ENCODE measurements around the gene DIP2B. TPM values are rescaled to one million over a fixed set of nuclear protein-coding genes. Genes with fewer than 3 reads are reported as not detected.

Gene DIP2B
- polyA plus RNA-seq, 2 of the 4 experiments (the other 2 are of a cell fraction), result 16.9 to 29.3 TPM

- ATAC-seq (no peak), FAIRE-seq (no peak), DNase-seq (ENCODE audit: low read depth in 1 of 2, low spot score in 1 of 2) (no peak)
- ChIA-PET POLR2A (interaction anchor here (0.5 kb wide), 1 partner anchor 42 kb away, joined by 3 read pairs; no protein-coding TSS in a partner anchor), CTCF (interaction anchor here (1.0 to 1.8 kb wide), 4 partner anchors 8 to 242 kb away, joined by 3 to 6 read pairs (median 4); partner anchors contain the start of gene DIP2B)
- TF ChIP-seq GATA3 (IDR thresholded peaks at IDR 0.05; ENCODE audit: borderline replicate concordance) (no peak), CHD2 (IDR thresholded peaks at IDR 0.05; ENCODE audit: low read length, partially characterized antibody) (no peak), POLR2AphosphoS2 (conservative IDR thresholded peaks at IDR 0.05; ENCODE audit: low read length) (no peak), KDM5A (IDR thresholded peaks at IDR 0.05) (no peak), KDM1A (IDR thresholded peaks at IDR 0.05; ENCODE audit: low read depth) (no peak), BCL3 (IDR thresholded peaks at IDR 0.05) (no peak), E2F6 (IDR thresholded peaks at IDR 0.05; ENCODE audit: borderline replicate concordance, low read depth) (no peak), SREBF2 (IDR thresholded peaks at IDR 0.05) (no peak)
- no peak overlapping the region for H3K4me2 ChIP-seq
- H3K4me1 ChIP-seq, result peaks cover 26% of the 10 kb centered on the region
- 90% methylated on average over 1 of the region's 1 CpG for WGBS (ENCODE audit: missing lambda C conversion rate)
- H3K27ac ChIP-seq, result no peak overlapping the region
- H3K4me3 ChIP-seq, result no peak overlapping the region
- H3K9me3 ChIP-seq, result peaks cover 9% of the 10 kb centered on the region; the same call in 1 of the 3 replicates
These were observed 19.0 kb downstream of the DIP2B start for GRCh38 chr12:50523772-50524171.

- Histone ChIP-seq H3K4me2 (no peak overlapping the region), H3K4me3 (no peak overlapping the region), H3K27ac (no peak overlapping the region), H3K4me1 (peaks cover 33% of the 10 kb centered on the region), H3K9me3 (peaks cover 9% of the 10 kb centered on the region; the same call in 1 of the 3 replicates)
- DNase-seq (ENCODE audit: low read depth in 1 of 2, low spot score in 1 of 2), result no peak
- FAIRE-seq, result no peak
- CTCF ChIA-PET, result interaction anchor here (1.2 to 1.8 kb wide), 4 partner anchors 9 to 70 kb away, joined by 3 to 6 read pairs (median 4); partner anchors contain the start of gene DIP2B
- no peak for TF ChIP-seq MYC (IDR thresholded peaks at IDR 0.05; ENCODE audit: borderline replicate concordance, low read length)
- no peak for TF ChIP-seq NR3C1 (IDR thresholded peaks at IDR 0.05)
- TF ChIP-seq CTCF (IDR thresholded peaks at IDR 0.05), result no peak
- no peak for TF ChIP-seq REST (IDR thresholded peaks at IDR 0.05)
- TF ChIP-seq NFE2L2 (conservative IDR thresholded peaks at IDR 0.05; ENCODE audit: low read length), result no peak
- no peak for TF ChIP-seq MAFK (IDR thresholded peaks at IDR 0.05; ENCODE audit: partially characterized antibody)
- no peak for TF ChIP-seq CEBPB (IDR thresholded peaks at IDR 0.05)
- TF ChIP-seq ZFP36 (IDR thresholded peaks at IDR 0.05; ENCODE audit: borderline replicate concordance, partially characterized antibody), result no peak
- no peak for TF ChIP-seq CHD4 (IDR thresholded peaks at IDR 0.05; ENCODE audit: borderline replicate concordance)
- no peak for TF ChIP-seq TP53 (CRISPR knock-in tag; IDR thresholded peaks at IDR 0.05)
- TF ChIP-seq USF2 (IDR thresholded peaks at IDR 0.05), result no peak
- TF ChIP-seq FOXS1 (CRISPR knock-in tag; IDR thresholded peaks at IDR 0.05), result no peak
- no peak for TF ChIP-seq CHD2 (IDR thresholded peaks at IDR 0.05; ENCODE audit: low read length, partially characterized antibody)
- TF ChIP-seq EHF (CRISPR knock-in tag; IDR thresholded peaks at IDR 0.05), result no peak
- no peak for TF ChIP-seq SMC3 (IDR thresholded peaks at IDR 0.05)
- ATAC-seq, result no peak
- POLR2A ChIA-PET, result no interaction called here
- 88% methylated on average over 2 of the region's 2 CpGs for WGBS (ENCODE audit: missing lambda C conversion rate)
These were observed 19.8 kb downstream of the DIP2B start for GRCh38 chr12:50524621-50525020.

Data from A549 (cell line).